Measurements from ENCODE around the gene RIOK3.

GRCh38 chr18:23506393-23506792 lies 53.3 kb downstream of the RIOK3 start:
- TF ChIP-seq CTCF (IDR thresholded peaks at IDR 0.05) (no peak), POLR2A (IDR thresholded peaks at IDR 0.05) (no peak)

Measured in ovary (tissue), 3 donors.